Measurements from ENCODE around the gene DHX16. TPM values are rescaled to one million over a fixed set of nuclear protein-coding genes. Genes with fewer than 3 reads are reported as not detected.
A peak's percentile ranks its signal among the peaks of the same experiment; 100 is the strongest.

DHX16 gene
- polyA plus RNA-seq, 3 donors = 16.4 to 70.1 (median 19.0) TPM

- Histone ChIP-seq H2AFZ (ENCODE audit: insufficient read depth, low read depth, low read length, poor library complexity, severe bottlenecking) (peak overlapping the region; percentile 43), H3K4me2 (replicated peaks; ENCODE audit: extremely low read depth, low read length, poor library complexity, severe bottlenecking) (peak overlapping the region; percentile 100), H3K9ac (ENCODE audit: insufficient read depth, low read length, poor library complexity, severe bottlenecking) (peak overlapping the region; percentile 99), H3K27ac (ENCODE audit: low read depth in 1 of 2, low read length in 2 of 2) (peak overlapping the region; percentile 99), H3K36me3 (replicated peaks in 1 of 2; ENCODE audit: control insufficient read depth in 1 of 2, insufficient read depth in 2 of 2, low read length in 2 of 2) (peaks cover 3% of the 10 kb centered on the region in 2 donors), H3K4me1 (ENCODE audit: control insufficient read depth in 1 of 2, insufficient read depth in 2 of 2, low read length in 2 of 2) (peaks cover 57 to 72% of the 10 kb centered on the region in 2 donors), H3K4me3 (replicated peaks in 1 of 3; ENCODE audit: low read depth in 2 of 3, low read length in 3 of 3) (peak overlapping the region; percentile 96 to 100 (median 96)), H3K79me2 (ENCODE audit: insufficient read depth, low read length) (peaks cover 99% of the 10 kb centered on the region), H4K20me1 (ENCODE audit: insufficient read depth, low read length) (peaks cover 56% of the 10 kb centered on the region), H3K9me3 (replicated peaks in 1 of 2; ENCODE audit: control insufficient read depth in 1 of 2, insufficient read depth in 1 of 2, low read length in 2 of 2) (no peaks in the 10 kb centered on the region), H3K27me3 (ENCODE audit: control insufficient read depth in 2 of 2, insufficient read depth in 2 of 2, low read length in 2 of 2) (no peaks in the 10 kb centered on the region)
- peaks cover 0 to 5% (median 0%) of the 10 kb centered on the region in 3 donors for H3K27me3 Mint-ChIP-seq (ENCODE audit: low read depth in 3 of 3)
- peak overlapping the region; percentile 94 to 99 for H3K4me3 Mint-ChIP-seq
- H3K4me1 Mint-ChIP-seq = peaks cover 60% of the 10 kb centered on the region
- H3K27ac Mint-ChIP-seq = peak overlapping the region; percentile 93 to 99 (median 97)
- DNase-seq = no peak
- no peaks in the 10 kb centered on the region for H3K9me3 Mint-ChIP-seq
- intact Hi-C loops (cut with micrococcal nuclease) = loop anchor here in 1 of 2 donors (2.0 kb wide), 1 partner anchor 35 kb away; the partner anchor contains the start of gene TUBB
- peaks cover 31 to 46% of the 10 kb centered on the region in 2 donors for H3K36me3 Mint-ChIP-seq
- 17% methylated on average over 29 of the region's 29 CpGs for WGBS (ENCODE audit: insufficient coverage)
- peak; percentile 24 for TF ChIP-seq CTCF (IDR thresholded peaks at IDR 0.05)
These were observed 12.6 kb upstream of the DHX16 start for GRCh38 chr6:30685157-30686008.

- Histone ChIP-seq H3K79me2 (ENCODE audit: insufficient read depth, low read length) (peaks cover 99% of the 10 kb centered on the region), H2AFZ (ENCODE audit: insufficient read depth, low read depth, low read length, poor library complexity, severe bottlenecking) (no peak overlapping the region), H3K4me3 (replicated peaks in 1 of 3; ENCODE audit: low read depth in 2 of 3, low read length in 3 of 3) (peak overlapping the region; percentile 96 to 100 (median 96)), H3K4me1 (ENCODE audit: control insufficient read depth in 1 of 2, insufficient read depth in 2 of 2, low read length in 2 of 2) (peaks cover 57 to 72% of the 10 kb centered on the region in 2 donors), H3K4me2 (replicated peaks; ENCODE audit: extremely low read depth, low read length, poor library complexity, severe bottlenecking) (peak overlapping the region; percentile 100), H3K9ac (ENCODE audit: insufficient read depth, low read length, poor library complexity, severe bottlenecking) (peak overlapping the region; percentile 99), H3K9me3 (replicated peaks in 1 of 2; ENCODE audit: control insufficient read depth in 1 of 2, insufficient read depth in 1 of 2, low read length in 2 of 2) (no peaks in the 10 kb centered on the region), H3K36me3 (replicated peaks in 1 of 2; ENCODE audit: control insufficient read depth in 1 of 2, insufficient read depth in 2 of 2, low read length in 2 of 2) (peaks cover 10 to 11% of the 10 kb centered on the region in 2 donors), H3K27me3 (ENCODE audit: control insufficient read depth in 2 of 2, insufficient read depth in 2 of 2, low read length in 2 of 2) (no peaks in the 10 kb centered on the region), H3K27ac (ENCODE audit: low read depth in 1 of 2, low read length in 2 of 2) (peak overlapping the region; percentile 99), H4K20me1 (ENCODE audit: insufficient read depth, low read length) (peaks cover 64% of the 10 kb centered on the region)
- H3K9me3 Mint-ChIP-seq = no peaks in the 10 kb centered on the region
- peak; percentile 40 to 58 (median 54) for DNase-seq
- peaks cover 60% of the 10 kb centered on the region for H3K4me1 Mint-ChIP-seq
- H3K4me3 Mint-ChIP-seq = peak overlapping the region; percentile 94 to 99
- H3K27me3 Mint-ChIP-seq (ENCODE audit: low read depth in 3 of 3) = peaks cover 0 to 5% (median 0%) of the 10 kb centered on the region in 3 donors
- peak overlapping the region; percentile 97 to 100 (median 99) for H3K27ac Mint-ChIP-seq
- peaks cover 39 to 54% of the 10 kb centered on the region in 2 donors for H3K36me3 Mint-ChIP-seq
- no peak for TF ChIP-seq CTCF (IDR thresholded peaks at IDR 0.05)
- WGBS (ENCODE audit: insufficient coverage) = 1% methylated on average over 11 of the region's 21 CpGs
- intact Hi-C loops (cut with micrococcal nuclease) = loop anchor here in 1 of 2 donors (5.0 kb wide), 1 partner anchor 67 kb away; the partner anchor contains the start of genes MRPS18B and PPP1R10
These were observed 11.8 kb upstream of the DHX16 start for GRCh38 chr6:30684386-30685156.

All from CD14-positive monocyte (primary cell).